ENCODE data around the gene AFDN. TPM values are rescaled to one million over a fixed set of nuclear protein-coding genes. Genes with fewer than 3 reads are reported as not detected.

The AFDN gene
- total and polyA plus RNA-seq, 2 experiments from 2014 or later = 130 to 198 TPM

- Histone ChIP-seq H4K20me1 (ENCODE audit: insufficient read depth, poor library complexity, severe bottlenecking) (no peaks in the 10 kb centered on the region), H3K4me3 (no peak overlapping the region), H3K9me3 (ENCODE audit: low read depth) (no peaks in the 10 kb centered on the region), H3K9me2 (replicated peaks; ENCODE audit: insufficient read depth) (no peaks in the 10 kb centered on the region), H2AFZ (no peak overlapping the region), H3K4me1 (ENCODE audit: insufficient read depth) (peaks cover 10% of the 10 kb centered on the region), H3K4me2 (no peak overlapping the region), H3K79me2 (peaks cover 17% of the 10 kb centered on the region), H3K27ac (no peak overlapping the region), H3K36me3 (replicated peaks; ENCODE audit: insufficient read depth, low read depth) (no peaks in the 10 kb centered on the region), H3K27me3 (no peaks in the 10 kb centered on the region)
- WGBS (ENCODE audit: low lambda C conversion rate, missing lambda C conversion rate) = 93% methylated on average over 10 of the region's 10 CpGs
- no peak for DNase-seq (ENCODE audit: low spot score)
- TF ChIP-seq EZH2 (IDR thresholded peaks at IDR 0.05; ENCODE audit: borderline replicate concordance) (no peak), EZH2phosphoT487 (IDR thresholded peaks at IDR 0.05; ENCODE audit: low read depth, severe bottlenecking, unreplicated experiment) (no peak)
- TF ChIP-seq, protein P1, sequence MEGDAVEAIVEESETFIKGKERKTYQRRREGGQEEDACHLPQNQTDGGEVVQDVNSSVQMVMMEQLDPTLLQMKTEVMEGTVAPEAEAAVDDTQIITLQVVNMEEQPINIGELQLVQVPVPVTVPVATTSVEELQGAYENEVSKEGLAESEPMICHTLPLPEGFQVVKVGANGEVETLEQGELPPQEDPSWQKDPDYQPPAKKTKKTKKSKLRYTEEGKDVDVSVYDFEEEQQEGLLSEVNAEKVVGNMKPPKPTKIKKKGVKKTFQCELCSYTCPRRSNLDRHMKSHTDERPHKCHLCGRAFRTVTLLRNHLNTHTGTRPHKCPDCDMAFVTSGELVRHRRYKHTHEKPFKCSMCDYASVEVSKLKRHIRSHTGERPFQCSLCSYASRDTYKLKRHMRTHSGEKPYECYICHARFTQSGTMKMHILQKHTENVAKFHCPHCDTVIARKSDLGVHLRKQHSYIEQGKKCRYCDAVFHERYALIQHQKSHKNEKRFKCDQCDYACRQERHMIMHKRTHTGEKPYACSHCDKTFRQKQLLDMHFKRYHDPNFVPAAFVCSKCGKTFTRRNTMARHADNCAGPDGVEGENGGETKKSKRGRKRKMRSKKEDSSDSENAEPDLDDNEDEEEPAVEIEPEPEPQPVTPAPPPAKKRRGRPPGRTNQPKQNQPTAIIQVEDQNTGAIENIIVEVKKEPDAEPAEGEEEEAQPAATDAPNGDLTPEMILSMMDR (IDR thresholded peaks at IDR 0.05; ENCODE audit: poor library complexity) = no peak
These were observed 143.5 kb downstream of the AFDN start for GRCh38 chr6:167970230-167970629.

- no peaks in the 10 kb centered on the region for H3K27me3 ChIP-seq
- DNase-seq (ENCODE audit: low spot score) = no peak
- H3K36me3 ChIP-seq (replicated peaks; ENCODE audit: insufficient read depth, low read depth) = no peaks in the 10 kb centered on the region
- no peaks in the 10 kb centered on the region for H3K9me3 ChIP-seq (ENCODE audit: low read depth)
- H3K4me1 ChIP-seq (ENCODE audit: insufficient read depth) = no peaks in the 10 kb centered on the region
- no peak overlapping the region for H3K4me2 ChIP-seq
- WGBS (ENCODE audit: low lambda C conversion rate, missing lambda C conversion rate) = 96% methylated on average over 10 of the region's 10 CpGs
- TF ChIP-seq EZH2 (IDR thresholded peaks at IDR 0.05; ENCODE audit: borderline replicate concordance) (no peak), EZH2phosphoT487 (IDR thresholded peaks at IDR 0.05; ENCODE audit: low read depth, severe bottlenecking, unreplicated experiment) (no peak)
- TF ChIP-seq, protein P1 (IDR thresholded peaks at IDR 0.05; ENCODE audit: poor library complexity) = no peak
- H2AFZ ChIP-seq = no peak overlapping the region
- H3K4me3 ChIP-seq = no peak overlapping the region
- no peak overlapping the region for H3K27ac ChIP-seq
- H3K9me2 ChIP-seq (replicated peaks; ENCODE audit: insufficient read depth) = no peaks in the 10 kb centered on the region
- no peaks in the 10 kb centered on the region for H4K20me1 ChIP-seq (ENCODE audit: insufficient read depth, poor library complexity, severe bottlenecking)
- peaks cover 10% of the 10 kb centered on the region for H3K79me2 ChIP-seq
These were observed 145.5 kb downstream of the AFDN start for GRCh38 chr6:167972193-167972592.

DNA sequence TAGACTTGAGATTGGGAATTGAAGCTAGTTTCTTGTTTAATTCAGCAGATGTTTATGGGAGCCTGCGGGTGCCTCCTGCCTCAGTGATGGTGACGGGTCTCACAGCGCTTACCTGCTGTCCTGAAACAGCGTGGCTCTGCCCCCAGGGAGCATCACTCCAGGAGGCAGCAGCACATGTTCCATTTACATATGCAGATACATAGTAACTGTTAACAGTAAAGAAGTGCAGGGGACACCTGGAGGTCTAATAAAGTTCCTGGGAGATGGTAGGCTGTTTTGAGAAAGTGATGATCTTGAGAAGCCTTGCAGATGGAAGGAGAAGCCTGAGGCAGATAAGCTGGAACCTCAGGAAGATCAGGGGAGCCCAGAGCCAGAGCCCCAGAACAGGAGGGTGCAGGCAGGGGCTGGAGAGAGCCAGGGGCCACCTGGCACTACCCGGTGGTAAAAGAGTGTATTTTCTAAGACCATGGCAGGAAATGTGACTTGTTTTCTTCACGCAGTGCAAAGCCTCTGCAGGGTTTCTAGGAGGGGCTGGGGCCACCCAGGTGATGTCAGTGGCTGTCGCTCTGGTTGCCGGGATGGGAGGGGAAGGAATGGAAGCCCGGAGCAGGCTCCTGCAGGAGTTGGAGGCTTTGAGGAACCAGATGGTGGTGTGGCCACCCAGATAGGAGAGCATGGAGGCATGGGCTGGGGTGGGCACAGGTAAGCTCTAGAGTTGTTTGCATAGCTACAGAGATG lies 146.6 kb downstream of the AFDN start:
- no peak overlapping the region for H3K4me2 ChIP-seq
- 65% methylated on average over 9 of the region's 9 CpGs for WGBS (ENCODE audit: low lambda C conversion rate, missing lambda C conversion rate)
- TF ChIP-seq, protein P1 (IDR thresholded peaks at IDR 0.05; ENCODE audit: poor library complexity) = no peak
- TF ChIP-seq EZH2phosphoT487 (IDR thresholded peaks at IDR 0.05; ENCODE audit: low read depth, severe bottlenecking, unreplicated experiment) = no peak
- TF ChIP-seq EZH2 (IDR thresholded peaks at IDR 0.05; ENCODE audit: borderline replicate concordance) = no peak

More for the DNA sequence above, 146.6 kb downstream of the AFDN start:
- H3K27me3 ChIP-seq = no peaks in the 10 kb centered on the region
- DNase-seq (ENCODE audit: low spot score) = no peak
- peaks cover 3% of the 10 kb centered on the region for H3K79me2 ChIP-seq
- H3K4me1 ChIP-seq (ENCODE audit: insufficient read depth) = no peaks in the 10 kb centered on the region
- no peak overlapping the region for H3K4me3 ChIP-seq
- H3K36me3 ChIP-seq (replicated peaks; ENCODE audit: insufficient read depth, low read depth) = no peaks in the 10 kb centered on the region
- H3K9me2 ChIP-seq (replicated peaks; ENCODE audit: insufficient read depth) = no peaks in the 10 kb centered on the region
- no peak overlapping the region for H3K27ac ChIP-seq
- H4K20me1 ChIP-seq (ENCODE audit: insufficient read depth, poor library complexity, severe bottlenecking) = no peaks in the 10 kb centered on the region
- no peaks in the 10 kb centered on the region for H3K9me3 ChIP-seq (ENCODE audit: low read depth)
- H2AFZ ChIP-seq = no peak overlapping the region
